Epidermal melanocyte (primary cell): Measurements from ENCODE around the gene ZMYND11.
"Not testable (repeated sequence)": the region's sequence is repeated elsewhere in the genome, so short reads cannot be mapped to it uniquely, and the experiment has no call there.

Experiments
- DNase-seq: peaks from one replicate; pipeline ENCODE4 v3.0.0; 2011; ENCODE audit warnings: low spot score; ENCODE audit not compliant: insufficient read length

Gene ZMYND11

GRCh38 chr10:282294-283139 is 147.3 kb downstream of the ZMYND11 start:
- no peak for DNase-seq

GRCh38 chr10:283140-283479 is 147.9 kb downstream of the ZMYND11 start:
- no peak for DNase-seq

- no peak for DNase-seq
Measured at GRCh38 chr10:283916-284356, 148.7 kb downstream of the ZMYND11 start.

- DNase-seq, result no peak
Measured at GRCh38 chr10:285216-285615, 150.0 kb downstream of the ZMYND11 start.

GRCh38 chr10:287026-287709 is 151.9 kb downstream of the ZMYND11 start:
- no peak for DNase-seq

GRCh38 chr10:287814-288213 is 152.6 kb downstream of the ZMYND11 start:
- DNase-seq, result no peak

GRCh38 chr10:288316-289200 is 153.3 kb downstream of the ZMYND11 start:
- DNase-seq, result no peak

GRCh38 chr10:289581-289980 is 154.3 kb downstream of the ZMYND11 start:
- DNase-seq, result no peak

GRCh38 chr10:290026-290725 is 154.9 kb downstream of the ZMYND11 start:
- DNase-seq, result peak; percentile 52

- no peak for DNase-seq
Measured at GRCh38 chr10:293636-294035, 158.4 kb downstream of the ZMYND11 start.

- peak; percentile 40 for DNase-seq
Measured at GRCh38 chr10:297567-297966, 162.3 kb downstream of the ZMYND11 start.

- no peak for DNase-seq
Measured at GRCh38 chr10:298033-298432, 162.8 kb downstream of the ZMYND11 start.

- no peak for DNase-seq
Measured at GRCh38 chr10:299512-299911, 164.3 kb downstream of the ZMYND11 start.

GRCh38 chr10:299969-300368 is 164.7 kb downstream of the ZMYND11 start:
- DNase-seq, result no peak

GRCh38 chr10:300580-300979 is 165.3 kb downstream of the ZMYND11 start:
- DNase-seq, result not testable (repeated sequence)

GRCh38 chr10:301536-301935 is 166.3 kb downstream of the ZMYND11 start:
- no peak for DNase-seq
